Activated CD4-positive, CD25-positive, alpha-beta regulatory T cell treated with anti-CD3 and anti-CD28 coated beads, Interleukin-2, amount 50 U/mL, for 72 hours (primary cell): Measurements from ENCODE around the gene TMEM51.
"Not testable (repeated sequence)": the region's sequence is repeated elsewhere in the genome, so short reads cannot be mapped to it uniquely, and the experiment has no call there.

Experiments used
- DNase-seq: peaks from one replicate; pipeline ENCODE4 v3.0.0; 2021

Gene TMEM51

DNA sequence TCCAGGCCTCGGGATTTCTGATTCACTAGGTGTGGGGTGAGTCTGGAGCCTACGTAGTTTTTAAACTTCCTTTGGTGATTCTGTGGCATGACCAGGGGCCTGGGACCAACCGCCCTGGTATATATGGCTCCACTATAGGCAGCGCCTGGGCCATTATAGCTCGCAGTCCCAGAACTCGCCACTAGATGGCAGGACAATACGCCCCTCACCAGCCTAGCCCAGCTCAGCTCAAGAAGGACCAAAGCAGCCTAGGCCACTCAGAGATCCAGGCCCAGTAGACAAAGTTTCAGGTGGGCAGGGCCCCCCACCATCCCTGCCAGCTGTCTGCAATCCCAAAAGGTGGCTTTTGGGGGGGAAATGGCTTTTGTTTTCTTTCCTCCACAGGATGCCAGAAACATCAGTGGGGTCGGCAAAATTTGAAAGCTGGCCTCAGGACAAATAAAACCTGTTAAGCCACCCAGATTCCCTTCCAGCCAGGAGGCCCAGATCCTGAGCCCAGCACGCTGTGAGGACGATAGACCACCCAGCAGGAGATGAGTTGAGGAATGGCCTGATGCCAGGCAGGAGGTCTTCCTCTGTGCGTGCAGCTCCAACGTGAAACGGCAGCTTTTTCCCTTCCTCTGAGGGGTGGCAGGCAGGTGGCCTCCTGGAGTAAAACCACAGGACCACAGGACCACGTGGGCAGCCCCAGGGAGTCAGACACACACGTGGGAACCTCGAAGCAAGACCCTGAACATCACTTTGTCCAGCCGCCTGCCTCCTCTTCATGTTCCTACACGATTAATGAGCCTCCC lies 24.8 kb upstream of the TMEM51 start:
- peak; percentile 80 for DNase-seq

DNA sequence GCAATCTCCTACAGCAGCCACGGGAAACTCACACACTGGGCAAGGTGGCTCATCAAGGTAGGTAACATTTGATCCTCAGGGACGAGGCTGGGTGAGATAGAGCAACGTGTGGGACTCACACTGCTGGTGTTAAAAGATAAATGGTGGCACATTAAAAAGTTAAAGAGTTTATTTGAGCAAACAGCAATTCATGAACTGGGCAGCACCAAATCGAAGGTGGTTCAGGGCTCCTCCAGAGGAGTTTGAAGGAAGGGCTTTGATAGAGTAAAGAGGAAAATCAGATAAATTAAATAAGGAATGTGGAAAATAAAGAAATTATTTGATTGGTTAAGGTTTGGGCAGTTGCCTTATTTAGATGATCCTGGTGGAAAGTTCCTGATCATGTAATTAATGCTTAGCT lies 23.6 kb upstream of the TMEM51 start:
- no peak for DNase-seq

GRCh38 chr1:15130607-15131006 lies 22.9 kb upstream of the TMEM51 start:
- DNase-seq: no peak

DNA sequence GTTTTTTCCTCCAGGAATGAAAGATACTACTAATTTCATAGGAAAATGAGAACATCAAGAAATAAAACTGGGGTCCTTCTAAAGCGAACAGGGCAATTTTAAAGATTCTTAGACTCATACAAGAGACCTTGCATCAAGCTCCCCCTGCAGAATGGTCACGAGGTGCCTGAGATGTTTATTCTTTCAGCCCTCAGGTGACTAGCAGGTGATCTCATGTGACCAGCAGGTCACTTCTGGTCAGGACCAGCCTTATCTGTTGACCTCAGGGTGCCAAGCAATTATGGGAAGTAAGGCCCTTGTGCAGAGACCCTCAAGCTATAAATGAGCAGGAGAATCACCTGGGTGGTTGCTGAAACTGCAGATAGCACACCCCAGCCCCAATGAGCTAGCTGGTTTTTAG lies 20.6 kb upstream of the TMEM51 start:
- DNase-seq: no peak

GRCh38 chr1:15134285-15134684 lies 19.3 kb upstream of the TMEM51 start:
- no peak for DNase-seq

GRCh38 chr1:15135604-15136003 lies 17.9 kb upstream of the TMEM51 start:
- not testable (repeated sequence) for DNase-seq

DNA sequence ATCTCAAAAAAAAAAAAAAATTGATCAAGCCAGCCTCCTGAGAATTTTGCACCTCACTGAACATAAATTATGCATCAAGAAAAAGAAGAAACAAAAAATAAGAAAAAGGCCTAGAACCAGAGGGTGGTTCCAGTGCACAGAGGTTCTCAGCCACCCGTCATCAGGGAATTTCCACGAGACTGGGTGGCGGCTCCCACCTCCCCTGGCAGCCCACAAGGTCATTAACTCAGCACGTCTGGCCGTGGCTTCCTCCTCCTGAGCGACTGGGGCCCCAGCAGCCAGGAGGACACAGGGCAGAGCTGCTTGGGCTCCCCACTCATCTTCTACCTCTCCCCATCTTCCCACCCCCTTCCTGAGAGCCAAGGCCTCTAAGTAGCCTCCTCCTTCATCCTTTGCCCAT lies 15.7 kb upstream of the TMEM51 start:
- no peak for DNase-seq

DNA sequence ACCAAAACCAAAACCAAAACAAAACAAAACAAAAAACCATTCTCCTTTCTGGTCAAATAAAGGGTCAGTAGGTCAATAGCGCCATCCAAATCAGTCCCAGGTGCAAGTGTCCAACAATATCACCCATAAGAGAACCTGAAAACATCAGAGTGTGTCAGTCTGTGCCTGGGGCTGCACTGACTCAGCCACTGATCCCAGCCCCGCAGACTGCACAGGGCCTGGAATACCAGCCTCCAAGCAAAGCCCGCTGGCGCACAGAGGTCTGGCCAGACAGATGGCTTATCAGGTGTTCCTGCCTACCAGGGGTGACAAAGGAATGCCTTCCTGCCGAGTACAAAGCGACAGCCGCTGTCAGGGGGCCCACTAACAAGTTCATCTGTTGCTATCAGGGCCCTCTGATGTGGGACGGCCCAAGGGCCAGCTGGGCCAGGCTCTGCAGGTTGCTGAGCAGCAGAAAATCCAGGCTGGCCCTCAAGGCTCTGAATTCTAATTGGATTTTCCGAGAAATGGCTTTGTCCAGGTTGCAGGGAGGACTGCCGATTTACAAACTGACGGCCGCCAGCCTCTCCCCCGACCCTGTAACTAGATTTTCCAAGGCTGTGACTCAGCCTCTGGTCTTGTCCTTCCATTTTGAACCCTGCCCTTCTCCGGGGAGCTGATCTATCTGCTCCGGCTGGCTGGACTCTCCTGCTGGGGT lies 13.7 kb upstream of the TMEM51 start:
- DNase-seq: no peak

DNA sequence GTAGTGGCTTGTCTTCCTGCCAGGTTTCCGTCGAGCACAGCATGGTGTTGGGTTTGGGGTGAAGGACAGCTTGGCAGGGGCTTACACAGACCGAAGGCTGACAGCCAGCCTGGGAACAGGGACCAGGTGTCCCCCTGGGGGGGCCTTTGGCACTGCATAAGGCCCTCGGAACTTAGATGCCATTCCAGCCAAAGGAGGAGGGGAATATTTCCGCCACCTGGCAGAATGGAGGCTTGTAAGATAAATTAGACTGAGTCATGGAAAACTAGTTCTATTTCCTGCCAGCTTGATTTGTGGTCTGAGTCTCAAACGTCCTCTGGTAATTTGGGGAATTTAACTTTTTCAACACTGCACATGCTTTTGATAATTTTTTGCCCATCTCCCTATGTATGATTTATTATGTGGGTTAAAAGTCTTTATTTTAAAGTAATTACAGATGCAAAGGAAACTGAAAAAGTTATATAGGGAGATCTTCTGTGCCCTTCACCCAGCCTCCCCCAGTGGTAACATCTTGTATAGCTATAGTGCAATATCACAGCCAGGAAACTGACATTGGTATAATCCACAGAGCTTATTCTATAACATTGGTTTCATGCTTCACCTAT lies 11.5 kb upstream of the TMEM51 start:
- DNase-seq: no peak

- no peak for DNase-seq
These were observed 8.2 kb upstream of the TMEM51 start for GRCh38 chr1:15145327-15145726.

DNA sequence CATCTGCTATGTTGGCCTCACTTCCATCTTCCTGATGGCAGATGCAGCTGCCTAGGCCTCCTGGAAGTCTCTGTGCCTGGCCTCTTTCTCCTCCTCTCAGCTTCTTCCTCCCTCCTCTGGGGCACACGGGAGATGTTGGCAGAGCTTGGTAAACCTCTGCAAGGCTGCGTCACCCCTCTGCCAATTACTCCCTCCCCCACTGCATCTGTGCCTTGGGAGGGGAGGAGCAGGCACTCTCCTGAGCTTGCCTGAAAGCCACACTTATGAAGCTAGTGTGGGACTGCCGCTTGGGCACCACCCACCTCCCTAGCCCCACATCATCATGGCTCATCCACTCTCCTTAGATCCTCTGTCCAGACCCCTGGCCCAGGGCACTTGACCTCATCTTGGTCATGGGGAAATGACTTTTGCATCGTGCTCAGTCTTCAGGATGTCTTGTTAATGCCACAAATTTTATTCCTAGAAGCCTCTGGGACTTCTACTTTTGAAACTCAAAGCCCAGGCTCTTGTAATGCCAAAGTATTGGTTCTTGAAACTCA lies 7.3 kb upstream of the TMEM51 start:
- no peak for DNase-seq

DNA sequence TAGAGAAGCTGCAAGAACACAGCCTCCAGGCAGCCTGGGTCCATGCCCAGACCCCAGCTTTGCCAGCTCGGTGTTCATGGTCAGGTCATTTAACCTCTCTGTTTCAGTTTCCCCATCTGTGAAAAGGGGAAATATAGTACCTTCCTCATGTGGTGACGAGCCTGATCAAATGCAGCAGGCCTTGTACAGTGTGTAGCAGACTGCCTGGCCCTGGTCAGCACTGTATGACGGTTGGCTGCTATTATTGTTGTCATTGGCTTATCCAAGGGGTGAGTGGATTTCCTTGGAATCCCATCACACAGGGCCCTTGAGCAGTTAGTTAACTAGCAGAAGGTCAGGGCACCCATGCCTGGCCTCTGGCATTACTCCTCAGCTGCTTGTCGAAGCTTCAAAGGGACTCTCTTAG lies 6.6 kb upstream of the TMEM51 start:
- DNase-seq: no peak

GRCh38 chr1:15148004-15148403 lies 5.5 kb upstream of the TMEM51 start:
- DNase-seq: no peak

DNA sequence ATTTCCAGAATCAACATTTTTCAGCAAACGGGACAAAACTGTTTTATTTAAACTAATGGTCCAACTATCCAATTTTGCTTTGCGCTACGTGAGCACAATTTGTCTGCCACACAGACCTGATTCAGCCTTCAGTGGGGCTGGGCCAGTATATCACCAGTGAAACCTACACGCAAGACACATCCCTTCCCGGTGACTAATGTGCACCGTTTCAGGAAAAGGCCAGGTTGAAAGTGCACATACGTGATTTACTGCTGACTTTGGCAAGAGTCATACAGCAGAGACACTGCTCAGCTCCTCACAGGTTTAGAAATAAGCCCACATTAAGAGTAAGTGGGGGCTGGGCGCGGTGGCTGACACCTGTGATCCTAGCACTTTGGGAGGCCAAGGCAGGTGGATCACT lies 5.1 kb upstream of the TMEM51 start:
- no peak for DNase-seq

- no peak for DNase-seq
These were observed 4.6 kb upstream of the TMEM51 start for GRCh38 chr1:15148941-15149340.

- DNase-seq: no peak
These were observed 3.2 kb upstream of the TMEM51 start for GRCh38 chr1:15150376-15150775.

DNA sequence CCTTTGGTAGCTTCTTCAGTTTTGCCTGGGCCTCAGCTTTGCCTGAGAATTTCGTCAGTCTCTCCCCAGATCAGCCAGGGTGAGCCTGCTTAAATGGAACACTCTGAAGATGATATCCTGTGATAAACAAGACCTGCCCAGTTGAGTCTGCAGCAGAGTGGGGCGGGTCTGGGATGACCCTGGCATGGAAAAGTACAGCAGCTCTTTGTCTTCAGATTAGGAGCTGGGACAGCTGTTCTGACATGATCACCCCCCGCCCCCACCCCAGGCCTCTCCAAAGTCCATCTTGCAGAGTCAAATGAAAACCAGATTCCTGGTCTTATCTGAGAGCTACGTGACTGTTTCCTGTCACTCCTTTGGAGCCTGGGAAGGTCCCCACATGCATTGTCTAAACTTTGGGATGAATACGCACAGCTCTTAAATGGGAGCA lies 2.2 kb upstream of the TMEM51 start:
- DNase-seq: no peak

DNA sequence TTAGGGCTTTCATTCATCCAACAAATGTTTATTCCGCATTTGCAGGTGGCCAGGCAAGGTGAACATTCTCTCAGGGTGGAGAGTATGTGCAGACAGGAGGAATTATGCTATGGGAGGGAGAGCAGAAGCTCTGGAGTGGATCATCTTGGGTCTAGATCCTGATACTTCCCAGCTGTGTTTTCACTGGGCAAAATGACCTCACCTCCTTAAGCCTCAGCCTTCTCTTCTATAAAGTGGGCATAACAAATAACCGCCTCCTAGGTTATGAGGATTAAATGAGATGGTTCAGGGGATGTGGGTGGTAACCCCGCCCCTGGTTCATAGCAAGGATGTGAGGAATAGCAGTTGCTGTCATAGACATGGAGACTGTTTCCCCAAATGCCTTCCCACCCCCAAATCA lies 1.7 kb upstream of the TMEM51 start:
- no peak for DNase-seq

- no peak for DNase-seq
These were observed 996 bp upstream of the TMEM51 start for GRCh38 chr1:15152318-15153183.

DNA sequence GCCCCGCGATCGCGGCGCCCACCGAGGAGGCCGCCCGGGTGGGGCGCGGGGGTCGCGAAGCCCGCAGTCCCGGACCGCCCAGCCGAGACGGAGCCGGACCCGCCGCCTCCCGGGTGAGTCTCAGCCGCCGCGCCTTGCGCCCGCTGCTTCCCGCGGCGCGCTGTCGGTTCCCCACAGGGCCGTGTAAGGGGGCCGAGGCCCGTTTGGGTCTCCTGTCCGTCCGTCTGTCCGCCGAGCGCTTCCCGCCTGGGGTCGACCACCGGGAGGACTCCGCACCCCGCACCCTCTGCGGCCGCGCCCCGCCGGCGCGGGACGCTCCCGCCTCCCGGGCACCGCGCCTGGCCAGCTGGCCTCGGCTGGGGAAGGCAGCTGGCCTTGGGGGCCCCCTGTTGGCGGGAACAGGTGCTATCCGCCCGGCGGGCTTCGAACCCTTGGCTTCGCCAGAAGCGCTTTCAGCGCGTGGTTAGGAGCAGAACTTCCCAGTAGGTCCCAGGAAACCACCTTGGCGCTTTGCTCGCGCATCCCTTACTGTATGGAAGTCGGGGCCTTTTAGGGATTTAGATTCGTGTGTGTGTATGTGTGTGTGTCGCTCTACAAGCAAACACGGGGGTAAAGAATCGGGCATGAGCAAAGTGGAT lies 414 bp downstream of the TMEM51 start:
- DNase-seq: peak; percentile 32

DNA sequence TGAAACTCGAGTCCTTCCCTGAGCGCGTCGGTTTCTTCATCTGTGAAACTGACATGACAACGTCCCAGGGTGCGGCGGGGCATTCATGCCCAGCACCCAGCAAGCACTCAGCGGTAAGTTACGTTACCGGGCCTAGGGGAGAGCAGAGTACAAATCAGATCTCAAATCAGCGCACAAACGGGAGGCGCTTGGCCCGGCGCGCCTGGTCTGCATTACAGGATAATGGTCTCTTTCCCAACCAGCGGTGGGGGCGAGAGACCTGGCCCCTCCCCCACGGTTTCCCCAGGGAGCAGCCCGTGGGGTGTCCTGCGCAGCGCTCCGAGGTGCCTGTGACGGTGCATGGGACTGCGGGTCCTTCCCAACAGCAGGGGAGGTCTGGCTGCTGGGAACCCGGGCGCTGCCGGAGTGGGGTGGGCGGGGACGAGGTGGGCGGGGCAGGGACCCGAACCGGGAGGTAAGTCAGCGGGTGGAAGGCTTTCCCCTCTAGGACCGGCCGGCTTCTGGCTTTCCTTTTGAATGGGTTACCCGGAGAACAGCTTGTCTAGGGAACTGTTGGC lies 1.0 kb downstream of the TMEM51 start:
- DNase-seq: no peak

DNA sequence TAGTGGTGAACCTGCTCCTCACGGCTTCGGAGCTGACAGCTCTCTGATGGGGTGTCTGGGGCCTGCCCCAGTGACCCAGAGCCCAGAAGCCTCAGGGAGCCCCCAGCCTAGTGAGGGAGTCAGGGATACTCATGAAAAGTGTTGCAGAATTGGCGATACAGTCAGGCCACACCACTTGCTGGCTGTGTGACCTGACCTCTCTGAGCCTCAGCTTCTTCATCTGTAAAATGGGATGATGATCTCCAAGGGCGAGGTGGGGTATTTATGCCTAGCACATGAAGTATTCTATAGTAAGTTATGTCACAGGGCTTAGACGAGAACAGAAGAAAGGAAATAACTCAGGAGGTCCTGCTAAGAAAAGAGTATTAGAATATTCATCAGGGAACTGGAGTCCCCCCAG lies 1.6 kb downstream of the TMEM51 start:
- DNase-seq: no peak
